T1000 (cell line): ENCODE results near the gene OR56A5.
"Not testable (repeated sequence)": the region's sequence is repeated elsewhere in the genome, so short reads cannot be mapped to it uniquely, and the experiment has no call there.

ENCODE experiments used
- DNase-seq: peaks from one replicate; lab custom pipeline; 2025; ENCODE audit warnings: mixed read lengths; lab: John Stamatoyannopoulos, UW

OR56A5 gene

DNA sequence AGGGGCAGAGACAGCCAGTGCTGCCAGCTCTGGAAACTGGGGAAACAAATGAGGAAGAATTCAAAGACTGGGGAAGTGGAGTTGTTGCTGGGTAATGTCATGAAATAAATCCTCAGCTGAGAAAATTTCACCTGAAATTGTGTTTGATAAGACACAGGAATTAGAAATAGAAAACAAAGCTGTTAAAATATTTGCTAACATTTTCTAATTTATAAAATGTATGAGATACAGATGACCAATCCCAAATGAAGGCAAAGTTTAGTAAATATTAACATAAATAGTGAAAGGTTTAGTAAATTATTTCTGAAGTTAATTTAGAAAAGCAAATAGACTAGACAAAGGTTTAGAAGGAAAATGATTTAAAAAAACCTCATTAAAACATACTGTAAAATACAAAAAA, at the start of gene OR56A5:
OR56A5 (minus strand) TSS at position 101 of the 400 bp plus-strand sequence; CDS start at position 101, 0 bp downstream.
- DNase-seq, result no peak

DNA sequence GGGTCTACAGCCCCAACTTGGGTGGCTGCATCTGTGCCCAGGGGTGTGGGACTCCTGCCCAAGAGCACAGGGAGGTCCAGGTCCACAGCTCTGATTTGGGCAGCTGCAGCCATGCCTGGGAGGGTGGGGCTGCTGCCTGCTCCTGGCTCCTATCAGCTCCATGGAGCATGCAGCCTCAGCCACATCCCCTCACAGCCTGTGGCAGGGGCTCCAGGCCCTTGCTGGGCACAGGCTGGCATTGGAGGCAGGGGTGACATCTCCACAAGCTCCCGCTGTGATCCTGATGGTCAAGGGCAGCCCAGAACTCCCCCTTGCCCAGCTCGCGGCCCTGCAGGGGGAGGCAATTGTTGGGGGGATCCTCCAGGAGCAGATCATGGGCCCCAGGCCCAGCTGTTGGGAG, 44.7 kb upstream of the OR56A5 start:
- DNase-seq, result no peak

GRCh38 chr11:6012035-6012668, 43.9 kb upstream of the OR56A5 start:
- no peak for DNase-seq

DNA sequence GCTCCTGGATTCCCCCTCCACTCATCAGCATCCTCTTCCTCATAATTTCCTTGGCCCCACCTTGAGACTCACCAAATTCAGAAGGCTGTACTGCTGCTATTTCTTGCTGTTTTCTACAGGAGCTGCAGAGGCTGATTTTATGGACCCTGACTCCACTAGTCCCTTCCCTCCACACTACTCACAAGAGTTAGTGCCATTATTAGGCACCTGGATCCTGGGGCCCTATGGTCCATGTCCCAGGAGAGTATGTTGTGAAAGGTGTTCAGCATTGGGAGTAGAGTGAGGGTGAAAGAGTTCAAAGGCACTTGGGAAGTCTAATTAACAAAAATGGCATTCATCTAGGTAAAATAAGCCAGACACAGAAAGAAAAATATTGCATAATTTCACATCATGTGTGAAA, 38.6 kb upstream of the OR56A5 start, which contains the start of gene OR56A4:
OR56A4 (minus strand) TSS at position 101 of the 400 bp plus-strand sequence. CDS start 3,954 bp downstream, outside the sequence.
- no peak for DNase-seq

DNA sequence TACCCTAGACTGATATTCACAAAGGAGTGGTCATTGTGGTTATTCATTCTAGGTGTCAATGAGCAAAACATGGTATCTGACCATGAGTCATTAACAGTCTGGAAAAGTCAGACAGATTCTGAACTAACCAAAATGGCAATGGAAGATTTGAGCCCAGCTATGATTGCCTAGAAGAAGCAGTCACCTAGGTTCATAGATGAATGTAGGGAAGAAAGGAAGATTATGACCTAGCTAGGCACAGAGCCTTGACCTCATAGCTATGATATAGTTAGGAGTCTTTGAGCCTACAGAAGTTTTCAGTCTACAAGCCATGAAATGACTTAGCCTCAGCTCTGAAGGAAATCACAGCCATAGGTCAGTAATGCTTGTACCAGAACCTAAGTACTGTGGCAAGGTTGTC, 38.1 kb upstream of the OR56A5 start:
- no peak for DNase-seq

DNA sequence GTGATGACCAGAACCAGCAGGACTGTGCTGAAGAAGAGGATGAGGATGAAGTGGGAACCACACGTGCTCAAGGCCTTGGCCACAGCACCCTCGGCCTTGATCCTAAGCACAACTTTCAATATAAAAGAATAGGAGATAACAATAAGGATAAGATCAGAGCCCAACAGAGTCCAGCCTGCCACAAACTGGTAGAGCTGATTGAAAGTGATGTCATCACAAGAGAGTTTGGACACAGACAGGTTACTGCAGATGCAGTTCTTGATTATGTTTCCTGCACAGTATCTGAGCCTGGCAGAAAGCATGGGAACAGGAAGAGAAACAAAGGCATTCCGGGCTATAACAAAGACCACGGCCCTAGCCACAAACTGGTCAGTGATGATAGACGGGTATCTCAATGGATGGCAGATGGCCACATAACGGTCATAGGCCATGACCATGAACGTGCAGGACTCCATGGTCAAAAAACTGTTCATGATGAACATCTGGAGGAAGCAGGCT, 34.0 kb upstream of the OR56A5 start:
- no peak for DNase-seq

GRCh38 chr11:5994791-5995190, 26.5 kb upstream of the OR56A5 start:
- DNase-seq, result no peak

- DNase-seq, result no peak
These were observed 24.4 kb upstream of the OR56A5 start for GRCh38 chr11:5992604-5993251.

DNA sequence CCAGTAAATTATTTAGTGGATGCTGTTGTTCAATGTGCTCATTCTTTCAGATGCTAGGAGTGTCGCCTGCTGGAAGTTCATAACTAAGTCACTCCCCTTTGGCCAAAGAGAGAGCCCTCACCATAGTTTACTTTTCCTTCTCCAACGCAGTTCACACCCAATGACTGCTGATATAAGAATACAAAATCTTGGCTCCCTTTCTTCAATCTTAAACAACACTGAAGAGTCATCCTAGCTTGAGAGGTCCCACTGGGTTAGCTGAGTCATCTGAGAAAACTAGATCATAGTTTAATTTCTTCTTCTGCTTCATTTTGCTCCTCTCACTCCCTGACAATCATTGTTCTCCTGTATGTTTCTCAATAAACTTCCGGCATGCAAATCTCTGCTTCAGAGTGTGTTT, 23.9 kb upstream of the OR56A5 start:
- DNase-seq, result no peak

GRCh38 chr11:5989203-5989602, 20.9 kb upstream of the OR56A5 start:
- no peak for DNase-seq

DNA sequence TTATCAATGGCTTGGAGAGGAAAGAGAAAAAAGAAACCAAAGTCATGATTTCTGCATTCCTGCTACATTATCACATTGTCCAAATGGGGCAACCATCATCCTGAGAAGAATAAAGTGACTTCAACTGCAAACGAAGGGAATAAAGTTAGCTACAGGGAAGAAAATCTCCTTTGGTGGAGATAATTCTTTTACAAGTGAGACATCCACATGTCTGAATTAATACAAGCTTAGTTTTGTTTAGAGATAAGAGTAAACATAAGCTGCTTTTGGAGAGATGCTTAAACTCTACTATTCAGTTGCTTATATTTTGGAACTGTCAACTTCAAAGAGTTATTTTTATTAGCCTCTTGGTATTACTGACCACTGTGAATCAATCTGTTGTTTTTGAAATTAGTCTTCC, 18.6 kb upstream of the OR56A5 start, which contains the start of gene OR52L1:
OR52L1 (minus strand) TSS at position 101 of the 400 bp plus-strand sequence; CDS start at position 46, 55 bp downstream.
- DNase-seq, result no peak

GRCh38 chr11:5983443-5983842, 15.1 kb upstream of the OR56A5 start:
- no peak for DNase-seq

- no peak for DNase-seq
These were observed 5.2 kb upstream of the OR56A5 start for GRCh38 chr11:5973530-5973929.

DNA sequence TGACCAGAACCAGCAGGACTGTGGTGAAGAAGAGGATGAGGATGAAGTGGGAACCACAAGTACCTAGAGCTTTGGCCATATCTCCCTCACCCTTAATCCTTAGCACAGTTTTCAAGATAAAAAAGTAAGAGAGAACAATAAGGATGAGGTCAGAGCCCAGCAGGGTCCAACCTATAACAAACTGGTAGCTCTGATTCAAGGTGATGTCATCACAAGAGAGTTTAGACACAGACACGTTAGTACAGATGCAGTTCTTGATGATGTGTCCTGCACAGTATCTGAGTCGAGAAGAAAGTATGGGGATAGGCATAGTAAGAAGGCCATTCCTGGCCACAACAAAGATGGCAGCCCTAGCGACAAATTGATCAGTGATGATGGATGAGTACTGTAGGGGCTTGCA, 586 bp downstream of the OR56A5 start:
- DNase-seq, result no peak

- no peak for DNase-seq
These were observed 1.3 kb downstream of the OR56A5 start for GRCh38 chr11:5966958-5967357.

DNA sequence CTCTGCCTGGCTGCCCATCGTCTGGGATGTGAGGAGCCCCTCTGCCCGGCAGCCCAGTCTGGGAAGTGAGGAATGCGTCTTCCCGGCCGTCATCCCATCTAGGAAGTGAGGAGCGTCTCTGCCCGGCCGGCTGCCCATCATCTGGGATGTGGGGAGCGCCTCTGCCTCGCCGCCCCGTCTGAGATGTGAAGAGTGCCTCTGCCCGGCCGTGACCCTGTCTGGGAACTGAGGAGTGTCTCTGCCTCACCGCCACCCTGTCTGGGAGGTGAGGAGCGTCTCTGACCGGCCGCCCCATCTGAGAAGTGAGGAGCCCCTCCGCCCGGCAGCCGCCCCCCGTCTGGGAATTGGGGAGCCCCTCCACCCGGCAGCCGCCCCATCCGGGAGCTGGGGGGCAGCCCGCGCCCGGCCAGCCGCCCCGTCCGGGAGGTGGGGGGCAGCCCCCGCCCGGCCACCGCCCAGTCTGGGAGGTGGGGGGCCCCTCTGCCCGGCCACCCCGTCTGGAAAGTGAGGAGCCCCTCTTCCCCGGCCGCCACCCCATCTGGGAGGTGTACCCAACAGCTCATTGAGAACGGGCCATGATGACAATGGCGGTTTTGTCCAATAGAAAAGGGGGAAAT, 7.5 kb downstream of the OR56A5 start:
- DNase-seq, result not testable (repeated sequence)

GRCh38 chr11:5955586-5955985, 12.7 kb downstream of the OR56A5 start:
- DNase-seq, result no peak

DNA sequence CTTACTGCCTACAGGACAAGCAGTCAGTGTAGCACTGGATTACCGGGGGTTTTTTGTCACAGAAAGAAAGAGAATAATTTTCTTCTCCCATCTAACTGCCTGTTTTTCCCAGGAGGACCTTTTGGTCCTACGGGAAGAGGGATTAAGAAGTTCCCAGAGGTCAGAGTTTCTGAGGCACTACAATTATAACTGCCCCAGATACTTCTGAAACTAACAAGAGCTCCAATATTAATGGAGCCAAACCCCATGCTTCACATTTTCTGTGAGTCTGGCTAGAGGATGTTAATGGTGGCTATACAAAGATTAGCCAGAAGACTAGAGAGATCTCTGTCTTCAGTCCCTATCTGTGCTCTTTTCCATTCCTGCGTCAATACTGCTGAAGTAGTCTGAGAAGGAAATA, 26.3 kb downstream of the OR56A5 start, which contains the start of gene OR56A3:
OR56A3 (plus strand) TSS at position 301 of the 400 bp plus-strand sequence. CDS start 5,096 bp downstream, outside the sequence.
- DNase-seq, result no peak

GRCh38 chr11:5940748-5941147, 27.5 kb downstream of the OR56A5 start:
- no peak for DNase-seq

DNA sequence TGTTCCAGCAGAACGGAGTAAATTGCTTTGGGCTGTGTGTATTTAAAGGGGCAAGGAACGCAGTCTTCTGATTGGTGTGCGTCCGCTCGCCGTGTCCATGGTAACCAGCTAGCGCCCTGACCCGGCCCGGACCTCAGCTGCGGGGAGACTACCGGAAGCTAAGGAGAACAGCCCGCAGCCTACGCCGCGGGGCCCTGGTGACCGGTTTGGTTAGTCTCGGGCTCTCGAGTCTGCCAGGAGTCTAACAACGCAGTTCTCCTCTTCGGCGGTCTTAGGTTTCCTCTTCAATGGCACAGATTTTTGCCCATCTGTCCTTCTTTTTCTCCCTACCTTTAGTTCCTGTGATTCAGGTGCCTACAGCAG, 29.7 kb downstream of the OR56A5 start:
- no peak for DNase-seq

- no peak for DNase-seq
These were observed 30.3 kb downstream of the OR56A5 start for GRCh38 chr11:5937868-5938602.

GRCh38 chr11:5933116-5933515, 35.2 kb downstream of the OR56A5 start:
- no peak for DNase-seq
